ENCODE measurements around the gene TSC22D4. TPM values are rescaled to one million over a fixed set of nuclear protein-coding genes. Genes with fewer than 3 reads are reported as not detected.

TSC22D4 gene
- polyA plus RNA-seq, 1 of the 3 experiments (the other 2 are of a cell fraction) = 32.7 TPM

GRCh38 chr7:100477871-100478267 is 1.1 kb downstream of the TSC22D4 start:
- Histone ChIP-seq H4K20me1 (ENCODE audit: insufficient read depth) (peaks cover 15% of the 10 kb centered on the region; the same call in 1 of the 2 replicates), H3K4me2 (peak overlapping the region; percentile 99), H3K36me3 (replicated peaks in 1 of 2; ENCODE audit: control insufficient read depth in 1 of 2, insufficient read depth in 2 of 2, low read length in 1 of 2) (peaks cover 5 to 13% of the 10 kb centered on the region in 2 experiments), H3K4me3 (ENCODE audit: low read depth in 2 of 2, low read length in 1 of 2) (peak overlapping the region; percentile 71 to 99), H3K9me2 (no peaks in the 10 kb centered on the region), H3K27me3 (ENCODE audit: insufficient read depth) (no peaks in the 10 kb centered on the region), H3F3A (replicated peaks; ENCODE audit: insufficient read depth) (peaks cover 6% of the 10 kb centered on the region), H3K79me2 (ENCODE audit: insufficient read depth) (peaks cover 42% of the 10 kb centered on the region), H3K9ac (peak overlapping the region; percentile 89), H3K4me1 (ENCODE audit: control insufficient read depth in 1 of 2, insufficient read depth in 2 of 2, low read depth in 1 of 2, low read length in 1 of 2) (peaks cover 16 to 25% of the 10 kb centered on the region in 2 experiments; a peak in 3 of 4 replicates), H2AFZ (ENCODE audit: low read depth) (no peak overlapping the region), H3K27ac (ENCODE audit: low read depth in 2 of 2, low read length in 1 of 2) (no peak overlapping the region), H3K9me3 (no peaks in the 10 kb centered on the region)
- TF ChIP-seq NRF1 (IDR thresholded peaks at IDR 0.05; ENCODE audit: low read depth, low read length) (no peak), ZBTB33 (IDR thresholded peaks at IDR 0.05; ENCODE audit: borderline replicate concordance, low read depth) (no peak), MXI1 (IDR thresholded peaks at IDR 0.05; ENCODE audit: low read depth, low read length) (no peak), PBX3 (IDR thresholded peaks at IDR 0.05) (no peak), TEAD4 (IDR thresholded peaks at IDR 0.05; ENCODE audit: borderline replicate concordance, insufficient read depth) (no peak), RAD21 (IDR thresholded peaks at IDR 0.05; ENCODE audit: low read length) (no peak), IRF3 (IDR thresholded peaks at IDR 0.05; ENCODE audit: low read depth, low read length) (no peak), JUND (IDR thresholded peaks at IDR 0.05) (no peak), NFIC (IDR thresholded peaks at IDR 0.05; ENCODE audit: borderline replicate concordance) (no peak), SMC3 (IDR thresholded peaks at IDR 0.05; ENCODE audit: low read depth, low read length) (no peak), REST (IDR thresholded peaks at IDR 0.05; ENCODE audit: low read depth, low read length) (no peak)
- ChIA-PET CTCF (interaction anchor here (0.8 to 8.1 kb wide), 10 partner anchors 9 to 248 kb away, joined by 3 to 152 read pairs (median 20); partner anchors contain the start of genes EPO, POP7 and SPACDR), POLR2A (interaction anchor here (1.1 to 2.2 kb wide), 3 partner anchors 9 to 108 kb away, joined by 3 to 11 read pairs (median 10); partner anchors contain the start of genes FBXO24 and LRCH4)
- WGBS (ENCODE audit: low lambda C conversion rate) = 57% methylated on average over 8 of the region's 16 CpGs
- DNase-seq = no peak
